GM10266 (cell line): Measurements from ENCODE around the gene FBN1.

Source experiments
- DNase-seq: peaks from one replicate; pipeline ENCODE4 v3.0.0; 2012; ENCODE audit errors: extremely low spot score
- CTCF ChIP-seq: IDR thresholded peaks from 2 replicates; pipeline ENCODE4 v1.5.1; 2012; ENCODE audit warnings: mild to moderate bottlenecking, low read depth; ENCODE audit not compliant: control insufficient read depth, insufficient read depth; ENCODE audit errors: missing control alignments

Gene FBN1

DNA sequence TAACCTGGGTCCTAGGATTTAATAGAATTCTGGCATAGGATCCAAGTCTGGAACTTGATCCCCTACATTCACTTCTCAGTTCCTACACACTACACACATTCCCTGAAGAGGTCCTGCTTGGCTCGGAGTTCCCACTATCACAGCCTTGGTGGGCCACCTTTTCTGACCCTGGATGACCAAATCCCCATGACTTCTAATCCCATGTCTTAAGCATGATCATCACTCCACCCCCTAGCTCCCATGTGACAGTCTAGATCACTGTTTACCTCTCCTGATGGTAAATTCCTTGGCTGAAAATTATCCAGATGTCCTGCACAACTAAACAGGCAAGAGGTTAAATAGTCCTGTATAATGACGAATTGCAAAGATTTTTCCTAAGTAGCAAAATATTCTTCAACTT, 274.0 kb downstream of the FBN1 start:
- TF ChIP-seq CTCF: no peak
- no peak for DNase-seq

DNA sequence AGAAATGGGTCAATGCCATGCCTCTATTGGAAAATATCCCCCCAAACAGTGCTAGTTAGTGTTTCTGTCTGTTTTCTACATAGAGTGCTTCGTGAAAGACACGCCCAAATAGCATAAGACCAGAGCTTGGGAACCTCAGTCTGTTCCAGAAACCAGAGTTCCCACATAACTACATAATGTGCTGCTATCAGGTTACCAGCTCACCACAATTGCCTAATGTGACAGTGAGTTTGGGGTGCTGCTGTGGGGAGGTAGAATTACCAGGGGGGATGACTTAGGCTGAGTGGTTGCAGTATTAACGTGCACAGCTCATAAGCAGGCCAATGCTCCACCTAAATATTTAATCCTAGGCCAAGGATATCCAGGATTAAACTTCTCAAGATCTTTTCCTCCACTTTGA, 275.0 kb downstream of the FBN1 start:
- TF ChIP-seq CTCF: no peak
- DNase-seq: no peak

DNA sequence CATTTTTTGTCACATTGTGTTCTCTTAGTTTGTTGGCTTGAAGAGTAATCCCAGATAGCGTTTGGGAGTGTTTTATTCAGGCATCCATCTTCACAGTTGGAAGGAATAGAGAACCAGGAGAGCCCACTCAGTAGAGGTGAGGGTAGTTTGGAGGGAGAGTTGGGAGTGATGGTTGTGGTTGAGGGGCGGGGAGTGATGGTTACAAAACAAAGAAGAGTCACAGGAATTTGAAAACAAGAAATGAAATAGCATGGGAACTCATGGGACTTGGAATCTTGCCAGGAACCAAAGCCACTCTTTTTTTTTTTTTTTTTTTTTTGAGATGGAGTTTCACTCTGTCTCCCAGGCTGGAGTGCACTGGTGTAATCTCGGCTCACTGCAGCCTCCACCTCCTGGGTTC, 278.0 kb downstream of the FBN1 start:
- no peak for TF ChIP-seq CTCF
- DNase-seq: no peak

DNA sequence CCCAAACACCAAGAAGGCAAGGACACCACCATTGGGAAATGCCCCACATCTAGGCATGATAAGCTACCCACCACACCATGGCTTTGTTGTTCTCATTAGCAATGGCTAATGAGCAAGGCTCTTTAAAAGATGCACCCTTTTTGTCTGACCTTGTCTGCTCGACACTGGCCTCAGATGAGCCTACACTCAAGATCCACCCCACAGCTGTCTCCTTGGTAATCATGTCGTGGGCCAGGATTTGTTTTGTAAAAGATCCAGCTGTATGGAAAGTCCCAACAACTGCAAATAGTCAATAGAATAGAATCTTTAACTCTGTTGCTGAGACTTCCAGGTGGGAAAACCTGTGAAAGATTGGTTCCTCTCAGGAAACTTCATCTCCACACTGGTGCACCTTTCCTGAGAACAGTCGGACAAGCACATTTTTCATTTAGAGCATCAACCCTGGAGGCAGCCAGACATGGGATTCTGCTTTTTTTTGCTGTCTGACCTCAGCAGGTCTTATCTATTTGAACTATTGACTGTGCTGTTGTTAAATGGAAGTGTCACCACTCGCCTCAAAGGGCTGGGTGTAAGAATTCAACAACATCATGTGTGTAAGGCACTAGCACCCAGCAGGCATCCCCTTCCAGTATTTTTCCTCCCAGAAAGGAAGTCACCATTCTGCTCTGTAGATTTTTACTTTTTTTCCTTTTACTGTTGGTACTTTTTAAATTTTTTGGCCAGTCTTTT, 278.8 kb downstream of the FBN1 start:
- TF ChIP-seq CTCF: no peak
- DNase-seq: no peak

DNA sequence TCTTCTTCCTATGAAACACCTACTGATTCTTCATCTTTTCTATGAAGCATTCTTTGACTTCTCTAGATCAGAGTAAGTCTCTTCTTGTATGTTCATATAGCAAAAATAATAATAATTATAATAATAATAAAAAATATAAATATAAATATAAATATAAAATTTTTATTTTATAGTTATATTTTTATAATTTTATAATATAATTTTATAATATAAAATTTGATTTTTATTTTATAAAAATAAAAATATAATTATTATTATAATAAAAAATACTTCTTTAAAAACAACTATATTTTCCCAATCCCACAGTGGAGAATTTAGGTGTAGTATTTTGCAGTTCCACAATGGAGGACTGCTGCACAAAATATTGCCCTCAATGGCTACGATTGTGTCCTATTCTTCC, 279.9 kb downstream of the FBN1 start:
- TF ChIP-seq CTCF: no peak
- no peak for DNase-seq

GRCh38 chr15:48363474-48363873, 282.0 kb downstream of the FBN1 start:
- no peak for TF ChIP-seq CTCF
- no peak for DNase-seq

GRCh38 chr15:48361685-48362084, 283.8 kb downstream of the FBN1 start:
- TF ChIP-seq CTCF: no peak
- no peak for DNase-seq
